PC-9 (cell line): ENCODE results near the gene HSPA1B. TPM values are rescaled to one million over a fixed set of nuclear protein-coding genes. Genes with fewer than 3 reads are reported as not detected.
"Not testable (repeated sequence)": the region's sequence is repeated elsewhere in the genome, so short reads cannot be mapped to it uniquely, and the experiment has no call there.

Source experiments
- BruUV-seq: library from RNA; stranded (reverse); fragments of 400-500 nt; replicated peaks from 2 replicates; lab custom pipeline; 2021; lab: Mats Ljungman, UMichigan
- CTCF ChIA-PET: fragments of 300-600 bp; sonication (Branson Sonifier 250); formaldehyde crosslinking; loops from one replicate; lab custom pipeline; 2022; ENCODE audit warnings: antibody characterized with exemption; lab: Charles Lee
- POLR2A ChIA-PET: fragments of 300-600 bp; sonication (Branson Sonifier 250); formaldehyde crosslinking; loops from one replicate; lab custom pipeline; 2022; ENCODE audit warnings: antibody characterized with exemption; ENCODE audit not compliant: unreplicated experiment; lab: Charles Lee
- DNase-seq, 2 experiments: peaks; one replicate each; pipeline versions ENCODE4 v3.0.0 to v3.0.0-alpha.2; 2015 to 2022; ENCODE audit warnings: mixed read lengths in 1 of 2
- H2AFZ ChIP-seq: fragments of 200-600 bp; sonication (generic); 2 replicates; pipeline ENCODE4 v1.8.1; 2017; ENCODE audit warnings: antibody characterized with exemption
- H3F3A ChIP-seq: fragments of 200-600 bp; sonication (generic); 2 replicates; pipeline ENCODE4 v1.8.1; 2017; ENCODE audit warnings: antibody characterized with exemption, mild to moderate bottlenecking, low read depth; ENCODE audit not compliant: insufficient read depth
- H3K27ac ChIP-seq: fragments of 200-600 bp; sonication (generic); 2 replicates; pipeline ENCODE4 v1.6.1; 2016; ENCODE audit warnings: mixed run types
- H3K27me3 ChIP-seq: fragments of 200-600 bp; sonication (generic); 2 replicates; pipeline ENCODE4 v1.6.1; 2016; ENCODE audit warnings: low read depth, mixed run types; ENCODE audit not compliant: insufficient read depth
- H3K36me3 ChIP-seq: fragments of 200-600 bp; sonication (generic); 2 replicates; pipeline ENCODE4 v1.6.1; 2016; ENCODE audit warnings: low read depth, mixed run types
- H3K4me1 ChIP-seq: fragments of 200-600 bp; sonication (generic); replicated peaks from 2 replicates; pipeline ENCODE4 v1.6.1; 2016; ENCODE audit warnings: mixed run types; ENCODE audit not compliant: insufficient read depth
- H3K4me2 ChIP-seq: fragments of 200-600 bp; sonication (generic); 2 replicates; pipeline ENCODE4 v1.6.1; 2017; ENCODE audit warnings: mixed run types
- H3K4me3 ChIP-seq: fragments of 200-600 bp; sonication (generic); 2 replicates; pipeline ENCODE4 v1.6.1; 2016; ENCODE audit warnings: mixed run types
- H3K79me2 ChIP-seq: fragments of 200-600 bp; sonication (generic); 2 replicates; pipeline ENCODE4 v1.6.1; 2017; ENCODE audit warnings: low read depth, mixed run types
- H3K9me2 ChIP-seq: fragments of 200-600 bp; sonication (generic); 2 replicates; pipeline ENCODE4 v1.8.1; 2017; ENCODE audit warnings: mild to moderate bottlenecking; ENCODE audit not compliant: insufficient read depth
- H3K9me3 ChIP-seq: fragments of 200-600 bp; sonication (generic); 2 replicates; pipeline ENCODE4 v1.8.1; 2016; ENCODE audit warnings: low read depth; ENCODE audit not compliant: insufficient read depth
- H4K20me1 ChIP-seq: fragments of 200-600 bp; sonication (generic); 2 replicates; pipeline ENCODE4 v1.8.1; 2017; ENCODE audit not compliant: insufficient read depth
- EZH2 ChIP-seq: fragments of 200-600 bp; sonication (generic); IDR thresholded peaks from 2 replicates; pipeline ENCODE4 v1.8.0; 2017; ENCODE audit warnings: antibody characterized with exemption, low read depth
- intact Hi-C: fragments of 100-400 bp; cut with micrococcal nuclease; formaldehyde crosslinking; loops from one replicate; pipeline ENCODE4 v1.10.0; 2022; ENCODE audit not compliant: unreplicated experiment
- total RNA-seq: library from RNA; stranded (reverse); gene quantifications from 2 replicates; pipeline ENCODE4 v1.2.3, GENCODE V29; 2021
- TF ChIP-seq, protein P1 (sequence below): fragments of 200-600 bp; sonication (generic); conservative IDR thresholded peaks from 2 replicates; pipeline ENCODE4 v1.6.1; 2017; ENCODE audit warnings: mixed run types, antibody characterized with exemption, mild to moderate bottlenecking, moderate library complexity

The HSPA1B gene
- total RNA-seq, 1 experiment from 2014 or later: 334 TPM

DNA sequence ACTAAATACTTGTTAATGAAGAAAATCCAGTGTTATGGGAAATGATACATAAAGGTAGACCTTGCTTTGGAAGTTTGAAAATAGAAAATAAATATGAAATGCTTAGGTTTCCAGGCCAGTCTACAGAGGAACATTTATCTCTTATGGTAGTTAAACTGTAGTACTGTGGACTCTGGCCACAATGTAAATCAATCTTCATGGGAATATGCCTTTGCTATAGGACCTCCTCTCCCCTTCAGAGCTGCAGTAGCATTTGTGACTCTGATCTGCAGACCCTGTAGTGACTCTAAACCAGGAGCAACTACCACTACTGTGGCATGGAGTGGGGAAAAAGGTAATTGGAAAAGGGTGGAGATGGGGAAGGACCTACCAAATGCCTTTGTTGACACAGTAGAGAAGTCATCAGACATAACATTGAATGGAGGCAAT, 7.7 kb upstream of the HSPA1B start:
- Histone ChIP-seq H4K20me1 (peaks cover 19% of the 10 kb centered on the region), H3K36me3 (no peaks in the 10 kb centered on the region), H3K4me3 (peak overlapping the region; percentile 81), H3K4me1 (peaks cover 53% of the 10 kb centered on the region), H3K4me2 (peak overlapping the region; percentile 98), H3K27ac (peak overlapping the region; percentile 98), H3K79me2 (peaks cover 72% of the 10 kb centered on the region), H3F3A (peaks cover 75% of the 10 kb centered on the region), H3K9me3 (no peaks in the 10 kb centered on the region), H2AFZ (no peak overlapping the region), H3K9me2 (no peaks in the 10 kb centered on the region), H3K27me3 (no peaks in the 10 kb centered on the region)
- TF ChIP-seq EZH2: no peak
- TF ChIP-seq, protein P1, sequence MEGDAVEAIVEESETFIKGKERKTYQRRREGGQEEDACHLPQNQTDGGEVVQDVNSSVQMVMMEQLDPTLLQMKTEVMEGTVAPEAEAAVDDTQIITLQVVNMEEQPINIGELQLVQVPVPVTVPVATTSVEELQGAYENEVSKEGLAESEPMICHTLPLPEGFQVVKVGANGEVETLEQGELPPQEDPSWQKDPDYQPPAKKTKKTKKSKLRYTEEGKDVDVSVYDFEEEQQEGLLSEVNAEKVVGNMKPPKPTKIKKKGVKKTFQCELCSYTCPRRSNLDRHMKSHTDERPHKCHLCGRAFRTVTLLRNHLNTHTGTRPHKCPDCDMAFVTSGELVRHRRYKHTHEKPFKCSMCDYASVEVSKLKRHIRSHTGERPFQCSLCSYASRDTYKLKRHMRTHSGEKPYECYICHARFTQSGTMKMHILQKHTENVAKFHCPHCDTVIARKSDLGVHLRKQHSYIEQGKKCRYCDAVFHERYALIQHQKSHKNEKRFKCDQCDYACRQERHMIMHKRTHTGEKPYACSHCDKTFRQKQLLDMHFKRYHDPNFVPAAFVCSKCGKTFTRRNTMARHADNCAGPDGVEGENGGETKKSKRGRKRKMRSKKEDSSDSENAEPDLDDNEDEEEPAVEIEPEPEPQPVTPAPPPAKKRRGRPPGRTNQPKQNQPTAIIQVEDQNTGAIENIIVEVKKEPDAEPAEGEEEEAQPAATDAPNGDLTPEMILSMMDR: no peak
- CTCF ChIA-PET: interaction anchor here (0.6 to 0.7 kb wide), 2 partner anchors 43 to 126 kb away, joined by 3 to 4 read pairs; partner anchors contain the start of genes CFB and NEU1
- POLR2A ChIA-PET: interaction anchor here (0.6 to 0.7 kb wide), 2 partner anchors 81 to 108 kb away, joined by 8 to 14 read pairs; no protein-coding TSS in a partner anchor
- intact Hi-C loops: loop anchor here (10.0 kb wide), 2 partner anchors 275 to 1155 kb away; partner anchors contain the start of genes ATP6V1G2, DDX39B and NFKBIL1
- no TSS peak for BruUV-seq
- no peak for DNase-seq

DNA sequence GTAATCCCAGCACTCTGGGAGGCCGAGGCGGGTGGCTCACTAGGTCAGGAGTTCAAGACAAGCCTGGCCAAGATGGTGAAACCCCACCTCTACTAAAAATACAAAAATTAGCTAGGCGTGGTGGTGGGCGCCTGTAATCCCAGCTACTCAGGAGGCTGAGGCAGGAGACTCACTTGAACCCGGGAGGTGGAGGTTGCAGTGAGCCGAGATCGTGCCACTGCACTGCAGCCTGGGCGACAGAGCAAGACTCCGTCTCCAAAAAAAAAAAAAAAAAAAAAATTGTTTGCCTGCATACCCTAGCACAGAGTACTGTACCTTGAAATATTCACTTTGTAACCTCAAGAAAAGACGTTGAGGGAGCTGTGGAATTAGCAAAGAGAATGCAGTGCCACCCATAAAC, 7.1 kb upstream of the HSPA1B start:
- H3K9me3 ChIP-seq, H3K27me3 ChIP-seq, H3K36me3 ChIP-seq, POLR2A ChIA-PET, H3K9me2 ChIP-seq, BruUV-seq, DNase-seq, H2AFZ ChIP-seq: not testable (repeated sequence)
- intact Hi-C loops: loop anchor here (10.0 kb wide), 2 partner anchors 276 to 1154 kb away; partner anchors contain the start of genes ATP6V1G2, DDX39B and NFKBIL1
- Histone ChIP-seq H3K79me2 (peaks cover 72% of the 10 kb centered on the region), H3K4me2 (peak overlapping the region; percentile 98), H3K4me3 (peak overlapping the region; percentile 81; the same call in 1 of the 2 replicates), H3K27ac (peak overlapping the region; percentile 98), H3F3A (peaks cover 79% of the 10 kb centered on the region), H4K20me1 (peaks cover 19% of the 10 kb centered on the region), H3K4me1 (peaks cover 59% of the 10 kb centered on the region)
- CTCF ChIA-PET: interaction anchor here (0.7 kb wide), 1 partner anchor 42 kb away, joined by 4 read pairs; the partner anchor contains the start of gene NEU1

DNA sequence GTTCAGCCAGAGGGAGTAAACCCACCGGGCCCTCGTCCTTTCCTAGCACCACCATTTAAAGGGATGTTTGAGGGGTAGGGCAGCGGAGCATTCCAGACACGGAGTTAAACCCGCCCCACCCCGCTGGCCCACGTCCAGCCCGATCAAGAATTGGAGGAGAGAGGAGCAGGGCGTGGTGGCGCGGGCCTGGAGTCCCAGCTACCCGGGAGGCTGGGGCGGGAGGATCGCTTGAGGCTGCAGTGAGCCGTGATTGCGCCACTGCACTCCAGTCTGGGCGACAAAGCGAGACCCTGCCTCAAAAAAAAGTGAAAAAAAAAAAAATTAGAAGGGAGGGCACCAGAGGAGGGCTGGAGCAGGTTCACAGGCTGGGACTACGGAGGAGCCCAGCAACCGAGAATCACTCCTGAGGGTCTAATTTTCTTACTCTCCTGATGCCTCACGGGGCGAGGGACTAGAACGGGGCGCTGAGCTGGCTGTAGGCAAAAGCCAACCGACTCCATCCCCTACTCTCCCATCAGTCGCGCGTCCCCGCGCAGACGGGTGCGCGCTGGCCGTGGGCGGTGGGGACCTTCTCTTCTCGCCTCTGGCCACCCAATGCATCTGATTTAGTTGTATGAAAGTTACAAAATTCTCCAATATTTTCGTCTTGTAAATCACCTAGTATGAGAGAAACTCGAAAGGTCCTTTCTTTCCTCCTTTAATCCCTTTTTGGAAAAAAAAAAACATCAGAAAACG, 6.1 kb upstream of the HSPA1B start:
- Histone ChIP-seq H3K9me2 (no peaks in the 10 kb centered on the region), H3K27ac (peak overlapping the region; percentile 98), H3K79me2 (peaks cover 69% of the 10 kb centered on the region), H3K4me1 (peaks cover 69% of the 10 kb centered on the region), H3K4me2 (peak overlapping the region; percentile 98), H3K36me3 (no peaks in the 10 kb centered on the region), H2AFZ (peak overlapping the region; percentile 78; the same call in 1 of the 2 replicates), H3K4me3 (peak overlapping the region; percentile 81), H3K27me3 (no peaks in the 10 kb centered on the region), H3K9me3 (no peaks in the 10 kb centered on the region), H3F3A (peaks cover 89% of the 10 kb centered on the region), H4K20me1 (peaks cover 19% of the 10 kb centered on the region)
- ChIA-PET POLR2A (interaction anchor here (0.5 to 0.6 kb wide), 2 partner anchors 517 to 1148 kb away, joined by 10 to 12 read pairs; no protein-coding TSS in a partner anchor), CTCF (no interaction called here)
- peak; percentile 55 to 85 for DNase-seq
- no peak for TF ChIP-seq EZH2
- TF ChIP-seq, protein P1: no peak
- BruUV-seq: TSS peak; percentile 60
- intact Hi-C loops: loop anchor here (10.0 kb wide), 2 partner anchors 277 to 1153 kb away; partner anchors contain the start of genes ATP6V1G2, DDX39B and NFKBIL1
